Endodermal cell (in vitro differentiated cells): Measurements from ENCODE around the gene KARS1. TPM values are rescaled to one million over a fixed set of nuclear protein-coding genes. Genes with fewer than 3 reads are reported as not detected.
A peak's percentile ranks its signal among the peaks of the same experiment; 100 is the strongest.
"Not testable (repeated sequence)": the region's sequence is repeated elsewhere in the genome, so short reads cannot be mapped to it uniquely, and the experiment has no call there.

Experiments
- DNase-seq: peaks from one replicate; pipeline ENCODE4 v3.0.0-alpha.2; 2017
- H3K27ac ChIP-seq: 2 replicates; pipeline ENCODE4 v1.5.1; 2013; ENCODE audit warnings: mild to moderate bottlenecking, low read depth, low read length, moderate library complexity
- H3K27me3 ChIP-seq: 2 replicates; pipeline ENCODE4 v1.6.1; 2013; ENCODE audit warnings: mild to moderate bottlenecking, low read length, moderate library complexity; ENCODE audit not compliant: insufficient read depth, control insufficient read depth, poor library complexity, severe bottlenecking
- H3K36me3 ChIP-seq: 2 replicates; pipeline ENCODE4 v1.7.0; 2013; ENCODE audit warnings: mild to moderate bottlenecking, low read length, moderate library complexity; ENCODE audit not compliant: control insufficient read depth, insufficient read depth
- H3K4me1 ChIP-seq: one replicate; pipeline ENCODE4 v1.7.0; 2013; ENCODE audit warnings: low read length; ENCODE audit not compliant: control insufficient read depth, insufficient read depth
- H3K4me3 ChIP-seq: 2 replicates; pipeline ENCODE4 v1.5.1; 2013; ENCODE audit warnings: mild to moderate bottlenecking, low read length, moderate library complexity
- H3K9ac ChIP-seq: 2 replicates; pipeline ENCODE4 v1.6.1; 2013; ENCODE audit warnings: mild to moderate bottlenecking, low read length, moderate library complexity; ENCODE audit not compliant: poor library complexity, severe bottlenecking; ENCODE audit errors: extremely low read depth
- H3K9me3 ChIP-seq: 2 replicates; pipeline ENCODE4 v1.6.1; 2013; ENCODE audit warnings: mild to moderate bottlenecking, low read length, moderate library complexity; ENCODE audit not compliant: control insufficient read depth
- H3K27ac Mint-ChIP-seq: 2 replicates; pipeline ENCODE4 v1.8.0; 2020; ENCODE audit warnings: mixed read lengths
- H3K27me3 Mint-ChIP-seq: 2 replicates; pipeline ENCODE4 v1.8.0; 2021; ENCODE audit warnings: mild to moderate bottlenecking, mixed read lengths; ENCODE audit not compliant: insufficient read depth
- H3K36me3 Mint-ChIP-seq: 2 replicates; pipeline ENCODE4 v1.8.0; 2020; ENCODE audit warnings: low read depth, mixed read lengths
- H3K4me1 Mint-ChIP-seq: 2 replicates; pipeline ENCODE4 v1.8.0; 2020; ENCODE audit warnings: mixed read lengths
- H3K4me3 Mint-ChIP-seq: 2 replicates; pipeline ENCODE4 v1.8.0; 2020; ENCODE audit warnings: mild to moderate bottlenecking, moderate library complexity, mixed read lengths
- H3K9me3 Mint-ChIP-seq: 2 replicates; pipeline ENCODE4 v1.8.0; 2020; ENCODE audit warnings: mild to moderate bottlenecking, mixed read lengths
- CTCF ChIP-seq: fragments of 200-600 bp; sonication (generic); conservative IDR thresholded peaks from 2 replicates; pipeline ENCODE4 v1.5.0; 2021; ENCODE audit warnings: antibody characterized with exemption, mild to moderate bottlenecking
- WGBS, 2 experiments: methylation state at CpG; one replicate each; pipeline versions ENCODE4 v1.1.5 to v1.1.7; 2013; ENCODE audit warnings: missing lambda C conversion rate in 2 of 2, mixed read lengths in 1 of 2; ENCODE audit not compliant: insufficient coverage in 1 of 2, insufficient read length in 1 of 2; 5-methylcytosine and 5-hydroxymethylcytosine counted together
- total RNA-seq, 2 donors: library from RNA; stranded (reverse); fragmentation: NEBNext Ultra II Directional in 1 of 2; extraction: Animal tissue kit (Norgen Biotek cat#: 25700) in 1 of 2; gene quantifications; 2 replicates in 1 of 2; 3 replicates in 1 of 2; pipeline ENCODE4 v1.2.1, GENCODE V29; 2021

Gene KARS1
- total RNA-seq, 2 donors from 2014 or later = 141 to 168 TPM

GRCh38 chr16:75599452-75600277, 47.8 kb downstream of the KARS1 start:
- 93 to 97% methylated on average over 6 of the region's 6 CpGs for WGBS, 2 experiments
- H3K27me3 ChIP-seq = no peaks in the 10 kb centered on the region
- H3K4me1 ChIP-seq = no peaks in the 10 kb centered on the region
- H3K36me3 ChIP-seq = peaks cover 59% of the 10 kb centered on the region
- peaks cover 19% of the 10 kb centered on the region for H3K9me3 Mint-ChIP-seq
- H3K27me3 Mint-ChIP-seq = no peaks in the 10 kb centered on the region
- DNase-seq = no peak
- H3K4me1 Mint-ChIP-seq = peaks cover 3% of the 10 kb centered on the region
- H3K4me3 ChIP-seq = no peak overlapping the region
- peaks cover 31% of the 10 kb centered on the region for H3K9me3 ChIP-seq
- TF ChIP-seq CTCF = no peak
- no peak overlapping the region for H3K9ac ChIP-seq
- no peak overlapping the region for H3K27ac ChIP-seq
- H3K4me3 Mint-ChIP-seq = no peak overlapping the region
- H3K36me3 Mint-ChIP-seq = peaks cover 71% of the 10 kb centered on the region
- no peak overlapping the region for H3K27ac Mint-ChIP-seq

GRCh38 chr16:75593825-75594820, 53.3 kb downstream of the KARS1 start:
- Histone ChIP-seq H3K9ac (no peak overlapping the region), H3K36me3 (peaks cover 12% of the 10 kb centered on the region), H3K4me3 (no peak overlapping the region), H3K9me3 (peaks cover 7% of the 10 kb centered on the region), H3K4me1 (peaks cover 10% of the 10 kb centered on the region), H3K27me3 (no peaks in the 10 kb centered on the region), H3K27ac (peak overlapping the region; percentile 35)
- peaks cover 25% of the 10 kb centered on the region for H3K36me3 Mint-ChIP-seq
- 59 to 74% methylated on average over 11 to 17 of the region's 17 CpGs for WGBS, 2 experiments
- no peak for TF ChIP-seq CTCF
- no peak overlapping the region for H3K4me3 Mint-ChIP-seq
- peak; percentile 79 for DNase-seq
- H3K9me3 Mint-ChIP-seq = peaks cover 4% of the 10 kb centered on the region
- peak overlapping the region; percentile 76 for H3K27ac Mint-ChIP-seq
- H3K4me1 Mint-ChIP-seq = peaks cover 26% of the 10 kb centered on the region
- H3K27me3 Mint-ChIP-seq = no peaks in the 10 kb centered on the region

- DNase-seq = no peak
- H3K4me1 Mint-ChIP-seq = peaks cover 26% of the 10 kb centered on the region
- Histone ChIP-seq H3K9ac (no peak overlapping the region), H3K4me1 (peaks cover 10% of the 10 kb centered on the region), H3K27ac (no peak overlapping the region), H3K27me3 (no peaks in the 10 kb centered on the region), H3K4me3 (no peak overlapping the region), H3K36me3 (peaks cover 11% of the 10 kb centered on the region), H3K9me3 (peaks cover 7% of the 10 kb centered on the region)
- peak overlapping the region; percentile 35 for H3K27ac Mint-ChIP-seq
- H3K27me3 Mint-ChIP-seq = no peaks in the 10 kb centered on the region
- H3K4me3 Mint-ChIP-seq = no peak overlapping the region
- 96 to 97% methylated on average over 5 to 6 of the region's 6 CpGs for WGBS, 2 experiments
- peaks cover 27% of the 10 kb centered on the region for H3K36me3 Mint-ChIP-seq
- peaks cover 4% of the 10 kb centered on the region for H3K9me3 Mint-ChIP-seq
- TF ChIP-seq CTCF = no peak
Measured at GRCh38 chr16:75593308-75593707, 54.2 kb downstream of the KARS1 start.

- H3K9me3 Mint-ChIP-seq, DNase-seq, H3K4me1 ChIP-seq, H3K4me3 Mint-ChIP-seq, H3K27ac ChIP-seq, H3K27me3 ChIP-seq, H3K4me3 ChIP-seq, H3K36me3 ChIP-seq, H3K27ac Mint-ChIP-seq, H3K27me3 Mint-ChIP-seq, H3K9ac ChIP-seq, H3K9me3 ChIP-seq: not testable (repeated sequence)
- peaks cover 26% of the 10 kb centered on the region for H3K4me1 Mint-ChIP-seq
- 89 to 93% methylated on average over 4 to 7 of the region's 9 CpGs for WGBS, 2 experiments
- peaks cover 14% of the 10 kb centered on the region for H3K36me3 Mint-ChIP-seq
Measured at GRCh38 chr16:75591927-75592326, 55.5 kb downstream of the KARS1 start.
